ENCODE results near the gene CCDC73. TPM values are rescaled to one million over a fixed set of nuclear protein-coding genes. Genes with fewer than 3 reads are reported as not detected.

The CCDC73 gene
- total RNA-seq, 1 experiment from 2014 or later: 0.04 TPM

GRCh38 chr11:32580967-32581366 lies 213.5 kb downstream of the CCDC73 start:
- Histone ChIP-seq H3T11ph (ENCODE audit: low read length) (no peak overlapping the region), H3K23ac (ENCODE audit: insufficient read length, low read depth, low read length) (no peak overlapping the region), H3K14ac (ENCODE audit: insufficient read depth, low read length) (no peak overlapping the region), H3K23me2 (ENCODE audit: insufficient read length, low read depth, low read length, poor library complexity, severe bottlenecking) (peaks cover 3% of the 10 kb centered on the region), H4K5ac (ENCODE audit: insufficient read length, low read depth, low read length) (no peak overlapping the region), H2BK5ac (ENCODE audit: insufficient read length, low read length) (no peak overlapping the region), H3K4ac (ENCODE audit: low read depth, low read length) (no peak overlapping the region), H2BK20ac (ENCODE audit: low read depth, low read length, poor library complexity, severe bottlenecking) (no peak overlapping the region), H2BK12ac (ENCODE audit: insufficient read length, low read depth, low read length) (no peak overlapping the region), H4K91ac (ENCODE audit: insufficient read length, low read depth, low read length) (no peak overlapping the region), H3K79me2 (ENCODE audit: insufficient read depth, low read length) (peaks cover 18% of the 10 kb centered on the region; the same call in 1 of the 2 replicates), H3K4me2 (ENCODE audit: insufficient read depth, insufficient read length, low read length) (no peak overlapping the region), H2BK120ac (ENCODE audit: low read depth, low read length, poor library complexity, severe bottlenecking) (no peak overlapping the region), H3K9ac (ENCODE audit: extremely low read depth, insufficient read length, low read length) (no peak overlapping the region), H4K20me1 (ENCODE audit: control insufficient read depth, insufficient read depth, insufficient read length) (no peaks in the 10 kb centered on the region), H3K18ac (ENCODE audit: insufficient read length, low read depth, low read length) (no peak overlapping the region), H4K8ac (replicated peaks; ENCODE audit: insufficient read length, low read depth, low read length) (no peak overlapping the region), H3K79me1 (ENCODE audit: insufficient read depth, low read depth, low read length, poor library complexity, severe bottlenecking) (no peaks in the 10 kb centered on the region), H2BK15ac (ENCODE audit: low read depth, low read length) (no peak overlapping the region), H3K9me3 (ENCODE audit: control insufficient read depth, low read depth, low read length) (no peaks in the 10 kb centered on the region), H2AK5ac (ENCODE audit: insufficient read length, low read length) (no peak overlapping the region), H2AFZ (ENCODE audit: low read length) (no peak overlapping the region), H3K27ac (ENCODE audit: insufficient read length, low read depth, low read length) (no peak overlapping the region), H3K27me3 (ENCODE audit: insufficient read depth, low read length) (no peaks in the 10 kb centered on the region), H3K56ac (ENCODE audit: insufficient read length, low read depth, low read length) (no peak overlapping the region), H3K4me1 (ENCODE audit: insufficient read depth, low read length) (no peaks in the 10 kb centered on the region)
- TF ChIP-seq CTCF (conservative IDR thresholded peaks at IDR 0.05): no peak
- WGBS (ENCODE audit: extremely low coverage, insufficient read length, low lambda C conversion rate): no CpG with 5 or more reads among the region's 2 CpGs
- H3K4me3 Mint-ChIP-seq: no peak overlapping the region
- H3K9me3 Mint-ChIP-seq: no peaks in the 10 kb centered on the region
- peaks cover 0 to 9% (median 3%) of the 10 kb centered on the region in 3 experiments; a peak in 3 of 7 replicates for H3K36me3 Mint-ChIP-seq (ENCODE audit: insufficient read depth in 1 of 3, low read depth in 3 of 3)
- H3K27ac Mint-ChIP-seq: no peak overlapping the region
- DNase-seq: no peak
- H3K27me3 Mint-ChIP-seq (ENCODE audit: low read depth): no peaks in the 10 kb centered on the region
- H3K4me1 Mint-ChIP-seq: peaks cover 10 to 17% of the 10 kb centered on the region in 2 experiments
